Measurements from ENCODE around the gene PDE4D.

The PDE4D gene

DNA sequence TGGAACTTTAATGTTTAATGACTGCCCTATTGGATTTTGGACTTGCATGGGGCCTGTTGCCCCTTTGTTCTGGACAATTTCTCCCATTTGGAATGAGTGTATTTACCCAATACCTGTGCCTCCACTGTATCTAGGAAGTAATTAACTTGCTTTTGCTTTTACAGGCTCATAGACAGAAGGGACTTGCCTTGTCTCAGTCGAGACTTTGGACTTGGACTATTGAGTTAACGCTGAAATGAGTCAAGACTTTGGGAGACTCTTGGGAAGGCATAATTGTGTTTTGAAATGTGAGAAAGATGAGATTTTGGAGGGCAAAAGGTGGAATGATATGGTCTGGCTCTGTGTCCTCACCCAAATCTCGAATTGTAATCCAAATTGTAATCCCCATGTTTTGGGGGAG is 368.2 kb downstream of the PDE4D start:
- Mint-ChIP-seq H3K27ac (no peak overlapping the region), H3K27me3 (no peaks in the 10 kb centered on the region), H3K36me3 (ENCODE audit: low read depth) (peaks cover 8% of the 10 kb centered on the region), H3K9me3 (peaks cover 22% of the 10 kb centered on the region), H3K4me1 (ENCODE audit: low read depth) (no peaks in the 10 kb centered on the region), H3K4me3 (no peak overlapping the region)
- intact Hi-C loops (cut with micrococcal nuclease), result no loop called here

DNA sequence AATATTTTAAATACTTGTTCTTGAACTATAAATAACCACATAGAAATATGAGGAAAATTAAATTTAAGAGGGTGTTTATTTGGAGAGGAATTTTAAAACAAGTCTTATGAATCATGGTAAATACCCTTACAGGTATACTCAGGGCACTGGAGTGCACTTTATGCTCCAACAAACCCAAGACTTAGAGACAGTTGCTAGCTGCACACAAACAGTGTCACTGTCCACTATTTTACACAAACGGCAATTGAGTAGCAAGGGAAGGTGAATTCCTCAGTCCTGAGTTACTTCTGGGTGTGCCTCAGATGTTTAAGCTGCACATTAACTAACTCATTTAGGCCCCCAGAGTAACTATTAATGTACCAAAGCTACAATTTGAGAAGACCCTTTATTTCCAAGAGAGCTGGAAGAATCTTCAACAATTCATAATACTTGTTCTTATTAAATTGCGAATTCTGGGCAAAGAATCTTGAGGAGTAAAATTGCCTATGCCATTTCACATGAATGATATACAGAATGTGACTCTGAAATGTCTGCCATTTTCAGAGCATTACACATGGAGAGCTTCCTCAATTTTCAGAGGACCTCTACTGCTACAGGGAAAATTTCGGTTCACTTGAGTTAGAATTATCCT is 371.2 kb downstream of the PDE4D start:
- Mint-ChIP-seq H3K27ac (no peak overlapping the region), H3K4me3 (no peak overlapping the region), H3K27me3 (no peaks in the 10 kb centered on the region), H3K36me3 (ENCODE audit: low read depth) (peaks cover 8% of the 10 kb centered on the region), H3K9me3 (peaks cover 22% of the 10 kb centered on the region), H3K4me1 (ENCODE audit: low read depth) (no peaks in the 10 kb centered on the region)
- intact Hi-C loops (cut with micrococcal nuclease), result no loop called here

DNA sequence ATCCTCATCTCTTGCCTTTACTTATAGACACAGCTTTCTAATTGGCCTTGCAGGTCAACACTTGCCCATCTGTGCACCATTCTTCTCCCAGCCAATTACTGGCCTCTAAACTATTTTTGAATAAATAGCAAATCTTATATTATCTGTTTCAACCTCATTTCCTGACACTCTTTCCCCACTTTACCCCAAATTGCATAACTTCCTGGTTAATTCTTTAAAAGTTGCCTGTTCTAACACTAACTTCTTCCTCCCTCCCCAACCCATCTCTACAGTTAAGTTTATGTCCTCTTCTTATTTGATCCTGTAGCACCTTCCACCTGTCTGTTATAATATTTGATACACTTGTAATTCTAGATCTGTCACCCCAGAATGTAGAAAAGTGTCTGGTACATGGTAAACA is 372.1 kb downstream of the PDE4D start:
- no peaks in the 10 kb centered on the region for H3K4me1 Mint-ChIP-seq (ENCODE audit: low read depth)
- intact Hi-C loops (cut with micrococcal nuclease), result no loop called here
- H3K36me3 Mint-ChIP-seq (ENCODE audit: low read depth), result peaks cover 8% of the 10 kb centered on the region
- H3K27ac Mint-ChIP-seq, result no peak overlapping the region
- peaks cover 22% of the 10 kb centered on the region for H3K9me3 Mint-ChIP-seq
- no peaks in the 10 kb centered on the region for H3K27me3 Mint-ChIP-seq
- no peak overlapping the region for H3K4me3 Mint-ChIP-seq

DNA sequence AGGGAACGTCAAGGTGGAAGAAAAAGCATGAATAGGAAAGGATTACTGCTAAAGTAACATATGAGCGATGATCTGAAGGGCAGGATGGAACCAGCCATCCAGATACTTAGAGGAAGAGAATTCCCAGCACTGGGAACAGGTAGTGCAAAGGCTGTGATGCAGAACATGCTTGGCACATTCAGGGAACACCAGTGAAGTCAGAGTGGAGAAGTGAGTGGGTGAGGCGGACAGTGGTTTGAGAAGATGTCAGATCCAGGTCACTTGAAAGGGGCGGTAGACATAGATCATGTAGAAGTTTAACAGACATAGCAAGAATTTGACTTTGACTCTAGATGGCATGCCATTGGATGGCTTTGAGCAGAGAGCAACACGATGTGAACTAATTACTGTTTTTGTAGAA is 374.2 kb downstream of the PDE4D start:
- Mint-ChIP-seq H3K9me3 (peaks cover 18% of the 10 kb centered on the region), H3K27ac (no peak overlapping the region), H3K4me3 (no peak overlapping the region), H3K27me3 (no peaks in the 10 kb centered on the region), H3K4me1 (ENCODE audit: low read depth) (no peaks in the 10 kb centered on the region), H3K36me3 (ENCODE audit: low read depth) (peaks cover 7% of the 10 kb centered on the region)
- intact Hi-C loops (cut with micrococcal nuclease), result no loop called here

DNA sequence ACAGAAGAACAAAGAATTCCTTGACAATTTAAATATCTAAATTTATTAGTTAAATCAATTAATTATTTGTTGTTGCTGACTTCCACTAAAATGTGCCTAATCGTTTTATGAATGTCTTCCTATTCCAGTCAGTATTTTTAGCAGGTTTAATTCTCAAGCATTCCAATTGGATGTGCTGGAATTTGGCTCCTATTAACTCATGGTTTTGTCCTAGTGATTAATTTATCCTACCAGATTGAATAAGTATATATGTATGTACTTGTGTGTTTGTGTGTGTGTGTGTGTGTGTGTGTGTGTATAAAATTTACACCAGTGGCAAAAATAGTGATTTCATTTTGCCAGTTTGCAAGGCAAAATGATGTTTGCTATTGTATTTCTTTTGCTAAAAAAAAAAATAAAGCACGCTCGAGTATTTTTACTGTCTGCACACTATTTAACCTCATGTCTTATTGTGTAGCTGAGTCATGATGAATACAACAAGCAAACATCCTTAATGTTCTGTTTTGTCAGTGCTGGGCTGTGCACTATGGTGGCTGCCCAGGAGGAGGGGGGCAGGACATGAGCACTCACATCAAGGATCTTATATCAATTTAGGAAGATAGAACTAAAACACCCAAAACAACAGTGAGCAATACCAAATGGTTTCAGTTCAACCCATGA is 375.5 kb downstream of the PDE4D start:
- Mint-ChIP-seq H3K9me3 (peaks cover 5% of the 10 kb centered on the region), H3K27ac (no peak overlapping the region), H3K27me3 (no peaks in the 10 kb centered on the region), H3K36me3 (ENCODE audit: low read depth) (no peaks in the 10 kb centered on the region), H3K4me3 (no peak overlapping the region), H3K4me1 (ENCODE audit: low read depth) (no peaks in the 10 kb centered on the region)
- intact Hi-C loops (cut with micrococcal nuclease), result no loop called here

DNA sequence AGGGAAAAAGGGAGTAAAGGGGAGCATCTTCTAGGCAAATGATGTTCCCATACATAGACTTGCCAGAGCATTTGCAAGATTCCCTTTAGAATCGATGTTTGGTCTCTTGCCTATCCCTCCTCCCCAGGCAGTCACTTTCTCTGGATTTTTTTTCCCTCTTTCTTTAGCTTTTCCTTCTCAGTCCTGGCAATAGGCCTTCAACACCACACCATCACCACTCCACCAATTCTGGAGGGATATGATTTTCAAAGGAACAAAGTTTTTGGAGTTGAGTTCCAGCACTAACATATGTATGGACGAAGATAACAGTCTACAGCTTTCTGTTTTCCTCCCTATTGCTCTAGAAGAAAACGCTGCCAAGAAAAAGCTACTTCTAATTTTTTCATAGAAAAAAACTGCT is 377.4 kb downstream of the PDE4D start:
- no peaks in the 10 kb centered on the region for H3K9me3 Mint-ChIP-seq
- H3K27ac Mint-ChIP-seq, result no peak overlapping the region
- no peaks in the 10 kb centered on the region for H3K36me3 Mint-ChIP-seq (ENCODE audit: low read depth)

DNA sequence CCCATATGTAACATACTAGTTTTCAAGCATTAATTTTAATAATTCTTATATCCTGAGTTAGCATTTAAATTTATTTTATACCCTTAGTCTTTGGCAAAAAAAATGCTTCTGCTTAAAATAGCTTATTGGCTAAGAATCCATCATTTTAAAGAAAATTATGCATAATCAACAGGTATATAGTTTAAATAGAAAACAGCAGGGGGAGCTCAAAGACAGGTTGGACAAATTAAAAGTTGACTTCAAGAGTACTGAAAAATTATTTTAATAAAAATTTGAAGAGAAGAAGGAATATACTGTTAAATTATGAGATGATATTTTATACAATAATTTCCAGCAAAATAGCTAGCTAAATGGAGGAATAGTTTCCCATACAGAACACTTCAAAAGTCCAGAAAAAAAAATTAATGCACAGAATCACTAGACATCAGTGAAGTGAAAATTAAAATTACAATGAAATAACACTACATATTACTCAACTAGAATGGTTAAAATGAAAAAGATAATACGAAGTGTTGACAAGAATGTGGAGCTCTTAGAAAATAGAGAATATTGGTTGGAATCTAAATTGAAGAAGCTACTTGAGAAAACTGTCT is 387.1 kb downstream of the PDE4D start:
- H3K27me3 Mint-ChIP-seq, result no peaks in the 10 kb centered on the region
- H3K36me3 Mint-ChIP-seq (ENCODE audit: low read depth), result no peaks in the 10 kb centered on the region
- no peaks in the 10 kb centered on the region for H3K4me1 Mint-ChIP-seq (ENCODE audit: low read depth)
- no peak overlapping the region for H3K4me3 Mint-ChIP-seq
- H3K27ac Mint-ChIP-seq, result no peak overlapping the region
- intact Hi-C loops (cut with micrococcal nuclease), result loop anchor here (2.0 kb wide), 1 partner anchor 166 kb away; no protein-coding TSS in a partner anchor
- H3K9me3 Mint-ChIP-seq, result no peaks in the 10 kb centered on the region

More for the DNA sequence above, 377.4 kb downstream of the PDE4D start:
- intact Hi-C loops (cut with micrococcal nuclease), result no loop called here
- no peaks in the 10 kb centered on the region for H3K27me3 Mint-ChIP-seq
- no peak overlapping the region for H3K4me3 Mint-ChIP-seq
- H3K4me1 Mint-ChIP-seq (ENCODE audit: low read depth), result no peaks in the 10 kb centered on the region

DNA sequence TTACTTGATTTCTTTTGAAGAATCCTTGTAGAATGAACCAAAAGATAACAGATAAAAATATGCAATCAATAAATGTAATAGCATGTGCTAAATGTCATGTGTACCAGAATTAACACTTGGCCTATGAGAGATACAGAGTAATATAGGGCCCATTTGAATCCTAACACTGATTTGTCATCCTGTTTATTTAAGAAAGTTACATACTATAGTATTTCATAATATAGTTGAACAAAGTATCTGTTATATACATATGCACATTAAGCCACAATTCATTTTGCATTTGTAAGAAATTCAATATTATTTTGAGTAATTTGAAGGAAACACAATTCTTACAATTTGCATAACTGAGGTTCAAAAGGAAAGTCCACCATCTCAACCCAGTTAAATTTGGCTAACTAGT is 389.5 kb downstream of the PDE4D start:
- H3K9me3 Mint-ChIP-seq, result no peaks in the 10 kb centered on the region
- intact Hi-C loops (cut with micrococcal nuclease), result loop anchor here (2.0 kb wide), 1 partner anchor 297 kb away; no protein-coding TSS in a partner anchor
- H3K27ac Mint-ChIP-seq, result no peak overlapping the region
- no peaks in the 10 kb centered on the region for H3K36me3 Mint-ChIP-seq (ENCODE audit: low read depth)
- no peak overlapping the region for H3K4me3 Mint-ChIP-seq
- H3K4me1 Mint-ChIP-seq (ENCODE audit: low read depth), result no peaks in the 10 kb centered on the region
- H3K27me3 Mint-ChIP-seq, result no peaks in the 10 kb centered on the region

DNA sequence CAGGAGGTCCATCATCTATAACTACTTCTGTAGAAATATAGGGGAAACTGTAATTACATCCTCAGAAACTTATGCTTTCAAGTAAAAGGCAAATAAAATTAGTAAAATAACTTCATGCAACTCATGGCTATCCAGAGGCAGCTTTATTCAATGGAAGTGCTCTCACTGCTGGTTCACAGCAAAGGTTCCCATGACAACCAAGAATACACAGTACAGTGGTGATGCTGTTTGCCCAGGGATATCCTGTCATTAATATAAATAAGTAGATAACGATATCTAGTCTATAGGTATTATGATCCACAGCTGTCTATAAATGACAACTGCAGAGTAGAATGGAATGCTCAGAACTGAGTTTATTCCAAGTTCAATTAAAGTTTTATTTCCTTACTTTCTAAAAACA is 390.3 kb downstream of the PDE4D start:
- H3K27ac Mint-ChIP-seq, result no peak overlapping the region
- H3K36me3 Mint-ChIP-seq (ENCODE audit: low read depth), result no peaks in the 10 kb centered on the region
- H3K27me3 Mint-ChIP-seq, result no peaks in the 10 kb centered on the region
- no peaks in the 10 kb centered on the region for H3K4me1 Mint-ChIP-seq (ENCODE audit: low read depth)
- H3K9me3 Mint-ChIP-seq, result no peaks in the 10 kb centered on the region
- intact Hi-C loops (cut with micrococcal nuclease), result no loop called here
- no peak overlapping the region for H3K4me3 Mint-ChIP-seq

DNA sequence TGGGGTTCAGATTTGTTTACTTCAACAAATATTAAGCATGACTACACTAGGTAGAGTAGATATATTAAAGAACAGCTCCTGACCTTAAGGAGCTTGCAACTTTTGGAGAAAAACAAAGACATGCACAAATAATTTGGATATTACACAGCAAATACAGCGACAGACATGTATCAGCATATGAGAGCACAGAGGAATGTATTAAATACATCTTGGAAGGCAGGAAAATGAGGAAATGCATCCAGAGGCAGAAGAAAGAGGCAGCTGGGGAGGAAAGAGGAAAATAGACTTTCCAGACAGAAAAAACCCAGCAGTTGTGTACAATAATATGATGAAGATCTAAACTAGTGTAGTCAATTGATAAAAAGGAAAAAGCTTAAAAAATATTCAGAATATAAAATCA is 392.2 kb downstream of the PDE4D start:
- H3K9me3 Mint-ChIP-seq, result no peaks in the 10 kb centered on the region
- no peak overlapping the region for H3K27ac Mint-ChIP-seq
- no peak overlapping the region for H3K4me3 Mint-ChIP-seq
- H3K4me1 Mint-ChIP-seq (ENCODE audit: low read depth), result no peaks in the 10 kb centered on the region
- no peaks in the 10 kb centered on the region for H3K27me3 Mint-ChIP-seq
- H3K36me3 Mint-ChIP-seq (ENCODE audit: low read depth), result no peaks in the 10 kb centered on the region
- intact Hi-C loops (cut with micrococcal nuclease), result no loop called here

DNA sequence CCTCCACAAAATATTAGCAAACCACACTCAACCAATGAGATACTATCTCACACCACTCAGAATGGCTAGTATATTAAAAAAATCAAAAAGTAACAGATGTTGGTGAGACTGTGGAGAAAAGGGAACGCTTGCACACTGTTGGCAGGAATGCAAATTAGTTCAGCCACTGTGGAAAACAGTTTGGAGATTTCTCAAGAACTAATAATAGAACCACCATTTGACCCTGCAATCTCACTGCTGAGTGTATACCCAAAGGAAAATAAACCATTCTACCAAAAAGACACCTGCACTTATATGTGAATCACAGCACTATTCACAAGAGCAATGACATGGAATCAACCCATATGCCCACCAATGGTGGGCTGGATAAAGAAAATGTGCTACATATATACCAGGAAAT is 393.5 kb downstream of the PDE4D start:
- H3K9me3 Mint-ChIP-seq, result no peaks in the 10 kb centered on the region
- intact Hi-C loops (cut with micrococcal nuclease), result no loop called here
- no peaks in the 10 kb centered on the region for H3K36me3 Mint-ChIP-seq (ENCODE audit: low read depth)
- H3K4me1 Mint-ChIP-seq (ENCODE audit: low read depth), result no peaks in the 10 kb centered on the region
- H3K27me3 Mint-ChIP-seq, result no peaks in the 10 kb centered on the region
- H3K27ac Mint-ChIP-seq, result no peak overlapping the region
- no peak overlapping the region for H3K4me3 Mint-ChIP-seq

DNA sequence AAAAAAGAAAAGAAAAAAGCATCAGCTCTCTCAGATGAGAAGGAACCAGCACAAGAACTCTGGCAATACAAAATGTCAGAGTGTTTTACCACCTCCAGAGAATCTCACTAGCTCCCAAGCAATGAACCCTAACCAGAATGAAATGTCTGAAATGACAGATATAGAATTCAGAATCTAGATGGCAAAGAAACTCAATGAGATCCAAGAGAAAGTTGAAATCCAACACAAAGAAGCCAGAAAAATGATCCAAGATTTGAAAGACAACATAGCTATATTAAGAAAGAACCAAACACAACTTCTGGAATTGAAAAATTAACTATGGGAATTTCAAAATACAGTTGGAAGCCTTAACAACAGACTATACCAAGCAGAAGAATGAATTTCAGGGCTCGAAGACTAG is 396.3 kb downstream of the PDE4D start:
- no peaks in the 10 kb centered on the region for H3K27me3 Mint-ChIP-seq
- no peaks in the 10 kb centered on the region for H3K36me3 Mint-ChIP-seq (ENCODE audit: low read depth)
- intact Hi-C loops (cut with micrococcal nuclease), result no loop called here
- no peak overlapping the region for H3K4me3 Mint-ChIP-seq
- no peaks in the 10 kb centered on the region for H3K4me1 Mint-ChIP-seq (ENCODE audit: low read depth)
- no peaks in the 10 kb centered on the region for H3K9me3 Mint-ChIP-seq
- no peak overlapping the region for H3K27ac Mint-ChIP-seq

DNA sequence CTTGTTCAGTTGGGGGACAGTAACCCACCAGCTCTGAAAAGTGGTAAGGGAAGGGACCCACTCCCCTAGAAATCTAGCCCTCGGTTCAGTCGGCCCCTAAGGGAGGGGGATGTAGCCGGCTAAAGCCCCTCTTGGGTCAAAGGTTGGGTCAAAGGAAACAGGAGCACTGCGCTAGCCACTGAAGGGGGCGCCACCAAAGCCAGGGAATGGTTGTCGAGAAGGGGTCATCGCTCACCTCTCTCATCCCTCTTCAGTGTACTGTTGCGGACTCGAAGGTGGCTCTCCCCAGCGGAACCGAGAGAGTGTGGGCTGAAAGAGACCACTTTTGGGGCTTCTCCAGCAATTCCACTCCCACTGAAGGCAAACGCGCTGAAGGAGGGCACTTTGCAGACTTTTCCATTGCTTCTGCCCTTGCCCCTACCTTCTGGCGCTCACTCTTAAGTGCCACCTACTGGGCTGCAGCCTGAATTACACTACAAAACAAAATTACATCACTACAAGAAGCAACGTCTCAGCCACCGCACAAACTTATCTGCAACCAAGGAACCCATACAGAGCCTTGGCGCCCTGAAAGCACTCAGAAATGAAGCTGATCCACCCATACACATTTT is 396.9 kb downstream of the PDE4D start:
- Mint-ChIP-seq H3K36me3 (ENCODE audit: low read depth) (no peaks in the 10 kb centered on the region), H3K9me3 (no peaks in the 10 kb centered on the region), H3K27me3 (no peaks in the 10 kb centered on the region), H3K27ac (no peak overlapping the region), H3K4me3 (no peak overlapping the region), H3K4me1 (ENCODE audit: low read depth) (no peaks in the 10 kb centered on the region)
- intact Hi-C loops (cut with micrococcal nuclease), result no loop called here

DNA sequence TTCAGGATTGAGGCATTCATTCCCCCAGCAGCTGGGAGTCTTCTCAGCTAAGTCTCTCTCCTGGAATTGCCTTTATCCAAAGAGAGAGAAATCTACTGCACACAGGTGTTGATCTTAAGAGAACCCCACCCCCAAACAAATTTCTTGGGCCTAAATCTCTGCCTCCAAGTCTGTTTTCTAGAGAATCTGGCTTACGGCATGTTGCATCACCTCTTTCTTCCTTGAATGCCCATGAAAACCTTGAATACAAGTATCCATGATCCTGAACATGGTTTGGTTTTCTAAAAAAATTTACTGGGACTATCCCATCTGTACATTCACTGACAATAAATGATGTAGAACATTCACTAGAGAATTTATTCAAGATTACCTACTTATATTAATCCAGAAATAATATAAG is 401.6 kb downstream of the PDE4D start:
- H3K27ac Mint-ChIP-seq, result no peak overlapping the region
- no peaks in the 10 kb centered on the region for H3K9me3 Mint-ChIP-seq
- H3K4me1 Mint-ChIP-seq (ENCODE audit: low read depth), result no peaks in the 10 kb centered on the region
- H3K36me3 Mint-ChIP-seq (ENCODE audit: low read depth), result no peaks in the 10 kb centered on the region
- H3K27me3 Mint-ChIP-seq, result no peaks in the 10 kb centered on the region
- no peak overlapping the region for H3K4me3 Mint-ChIP-seq
- intact Hi-C loops (cut with micrococcal nuclease), result no loop called here

Measured in dendritic cell treated with granulocyte-macrophage colony-stimulating factor and Interleukin-4, amounts not matched to agents 40 ng/mL and 50 ng/mL, for 4 days (primary cell).